GM18520 (cell line): ENCODE data around the gene UROS.

ENCODE experiments used
- ATAC-seq: cut with Tn5 transposase; IDR thresholded peaks from one replicate; pipeline ENCODE4 v1.9.1; 2021; ENCODE audit not compliant: unreplicated experiment

Gene UROS

DNA sequence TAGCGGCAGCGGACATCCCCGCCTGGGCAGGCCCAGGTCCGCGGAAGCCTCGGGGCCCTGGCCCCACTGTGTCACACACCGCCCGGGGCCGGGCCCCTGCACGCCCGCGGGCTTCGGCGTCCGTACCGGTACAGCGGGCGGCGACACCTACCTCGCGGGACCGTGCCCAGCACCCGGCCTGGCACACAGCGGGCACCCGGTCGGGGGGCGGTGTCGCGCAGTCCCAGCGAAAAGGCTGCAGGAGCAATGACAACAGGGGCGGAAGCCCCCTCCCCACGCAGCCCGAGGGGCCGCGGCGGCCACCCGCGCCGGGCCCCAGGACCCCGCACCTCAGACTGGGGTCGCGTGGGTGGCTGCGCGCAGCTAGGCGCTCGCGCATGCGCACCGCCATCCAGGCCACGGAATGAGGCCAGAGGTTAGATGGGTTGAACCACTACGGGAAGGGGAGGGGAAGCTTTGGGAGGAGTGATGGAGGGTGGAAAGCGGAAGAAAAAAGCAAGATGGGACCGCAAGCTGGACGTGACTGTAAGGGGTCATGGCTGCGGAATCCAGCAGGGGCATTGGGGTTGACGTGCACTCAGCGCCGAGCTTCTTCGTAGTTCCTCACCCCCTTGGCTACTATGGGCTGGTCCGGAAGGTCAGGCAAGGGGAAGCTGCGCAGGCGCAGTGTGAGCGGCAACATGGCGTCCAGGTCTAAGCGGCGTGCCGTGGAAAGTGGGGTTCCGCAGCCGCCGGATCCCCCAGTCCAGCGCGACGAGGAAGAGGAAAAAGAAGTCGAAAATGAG is at the start of gene UROS, which contains the start of gene BCCIP:
Gene UROS, minus strand, starts transcription at position 381 of the 785 bp plus-strand sequence. CDS start 6,759 bp downstream, outside the sequence.
Gene BCCIP, plus strand, starts transcription at position 669 of the 785 bp plus-strand sequence. Its CDS starts 12 bp downstream, at position 681.
- peak; percentile 57 for ATAC-seq

- no peak for ATAC-seq
These were observed 48.3 kb upstream of the UROS start for GRCh38 chr10:125871338-125871737.

- peak; percentile 43 for ATAC-seq
These were observed 45.4 kb upstream of the UROS start for GRCh38 chr10:125868372-125868975.

DNA sequence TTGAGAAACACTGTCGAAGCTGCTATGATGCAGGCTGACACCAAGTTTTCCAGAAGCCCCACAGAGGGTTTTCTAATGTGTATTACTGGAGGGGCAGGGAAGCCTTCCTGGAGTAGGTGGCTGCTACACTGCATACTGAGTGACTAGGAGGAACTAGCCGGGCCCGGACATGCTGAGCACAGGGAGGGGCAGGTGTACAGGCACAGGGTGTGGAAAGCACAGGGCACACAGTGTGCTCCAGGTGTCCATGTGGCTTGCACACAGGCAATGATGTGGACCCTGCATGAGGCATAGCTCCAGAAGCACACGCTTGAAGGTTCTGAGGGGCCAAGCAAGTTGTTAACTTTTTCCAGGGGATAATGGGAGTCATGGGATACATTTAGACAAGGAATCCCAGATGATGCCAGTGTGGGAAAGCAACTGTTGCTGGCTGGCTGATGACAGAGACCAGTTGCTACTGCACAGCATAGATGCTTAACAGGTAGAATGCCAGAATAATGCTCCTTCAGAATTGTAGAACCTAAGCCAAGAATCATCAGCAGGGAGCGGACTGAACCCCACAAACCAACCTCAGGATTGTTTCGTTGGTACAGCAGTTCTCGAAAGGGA is 43.5 kb upstream of the UROS start:
- ATAC-seq: no peak

DNA sequence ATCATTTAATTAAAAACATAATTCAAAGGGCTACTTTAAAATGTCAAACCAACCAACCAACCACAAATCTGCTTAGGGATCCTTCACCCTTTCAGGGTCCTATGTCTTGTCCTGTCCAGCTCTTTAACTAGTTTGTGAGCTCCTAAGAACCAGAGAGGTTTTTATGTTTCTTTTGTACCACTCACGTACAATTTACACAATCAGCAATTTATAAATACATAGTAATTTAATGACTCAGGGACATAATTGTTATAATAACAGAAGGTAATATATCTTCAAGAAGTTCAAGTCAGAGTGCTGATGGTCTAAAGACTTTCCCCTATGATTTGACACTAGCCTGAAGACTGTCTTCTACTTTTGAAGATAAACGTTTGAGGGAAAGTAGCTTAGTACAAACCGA is 42.1 kb upstream of the UROS start:
- ATAC-seq: no peak

GRCh38 chr10:125859128-125859817 is 36.2 kb upstream of the UROS start:
- no peak for ATAC-seq

DNA sequence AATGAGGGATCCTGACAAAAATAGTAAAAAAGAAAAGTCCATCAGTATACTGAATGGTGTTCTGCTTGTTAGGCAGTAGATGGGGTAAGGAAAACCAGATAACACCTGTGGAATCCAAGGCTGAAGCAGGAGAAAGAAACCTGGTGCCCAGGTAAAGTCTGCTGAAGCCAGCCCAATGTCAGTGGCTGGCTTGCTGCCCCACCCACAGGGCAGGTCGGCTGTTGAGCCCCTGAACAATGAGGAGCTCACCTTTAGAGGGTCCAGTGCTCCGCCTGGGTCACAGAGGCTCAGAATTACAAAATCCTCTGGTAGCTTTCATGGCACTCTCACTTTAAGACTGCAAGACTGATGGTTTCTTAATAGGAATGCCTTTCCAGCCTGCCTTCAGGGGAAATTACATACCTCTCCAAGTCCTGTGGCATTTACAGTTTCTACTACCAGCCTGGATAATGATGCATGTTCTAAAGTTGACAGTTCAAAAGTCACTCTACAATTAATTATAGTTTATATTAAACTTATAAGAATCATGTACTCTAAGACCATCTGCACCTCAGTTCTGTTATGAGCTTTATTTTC is 34.2 kb upstream of the UROS start:
- no peak for ATAC-seq

DNA sequence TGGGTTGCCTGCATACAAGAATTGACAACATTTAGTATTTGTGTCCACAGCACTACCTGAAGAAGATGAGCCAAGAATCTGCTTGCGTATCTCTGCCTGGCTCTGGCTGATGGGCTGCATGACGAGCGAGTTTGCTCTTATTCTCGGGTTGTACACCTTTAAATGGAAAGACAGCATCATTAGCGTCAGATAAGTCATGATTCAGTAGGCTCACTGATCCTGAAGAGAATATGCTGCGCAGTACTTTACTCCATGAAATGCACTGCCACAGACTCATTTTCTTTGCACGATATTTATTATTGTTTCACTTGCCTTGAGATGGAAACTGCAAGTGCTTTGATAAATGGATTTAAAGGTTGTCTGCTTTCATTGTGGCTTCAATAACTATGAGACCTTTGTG is 29.4 kb upstream of the UROS start:
- no peak for ATAC-seq

- no peak for ATAC-seq
These were observed 28.0 kb upstream of the UROS start for GRCh38 chr10:125850766-125851731.

DNA sequence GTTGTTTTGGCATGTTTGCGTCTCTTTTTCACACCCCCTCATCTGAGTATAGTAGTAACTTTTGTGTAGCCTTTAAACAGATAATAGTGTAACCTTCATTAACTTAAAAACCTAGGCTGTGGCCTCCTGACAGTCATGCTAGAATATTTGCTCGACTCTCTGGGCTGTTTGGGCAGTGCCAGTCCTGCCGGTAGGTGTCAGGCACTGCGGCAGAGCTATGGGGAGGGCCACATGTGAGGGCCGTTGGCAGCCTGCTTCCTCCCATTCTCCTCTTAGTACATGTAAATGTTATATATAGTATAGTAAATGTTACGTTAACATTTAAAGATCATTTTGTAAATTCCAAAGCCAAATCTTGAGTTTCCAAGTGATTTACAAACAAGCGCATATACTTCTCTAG is 26.4 kb upstream of the UROS start:
- no peak for ATAC-seq

- ATAC-seq: no peak
These were observed 25.8 kb upstream of the UROS start for GRCh38 chr10:125848857-125849256.

DNA sequence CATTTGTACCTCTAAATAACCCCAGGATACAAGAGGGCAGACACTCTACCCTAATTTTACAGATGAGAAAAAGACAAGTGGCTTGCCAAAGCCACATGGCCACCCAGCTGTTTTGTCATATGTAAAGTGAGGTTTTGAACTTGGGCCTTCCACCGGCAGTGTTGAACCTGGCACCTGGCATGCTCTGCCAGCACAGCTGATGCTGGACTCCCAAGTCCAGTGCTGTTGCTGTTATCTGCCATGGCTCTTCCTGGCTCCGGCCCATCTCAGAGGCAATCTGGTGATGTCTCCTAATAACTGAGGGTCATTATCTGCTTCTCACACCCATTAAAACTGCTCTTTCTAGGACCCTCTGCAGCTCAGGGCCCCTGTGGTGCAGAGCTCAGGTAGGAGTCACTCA is 25.3 kb upstream of the UROS start:
- ATAC-seq: no peak

DNA sequence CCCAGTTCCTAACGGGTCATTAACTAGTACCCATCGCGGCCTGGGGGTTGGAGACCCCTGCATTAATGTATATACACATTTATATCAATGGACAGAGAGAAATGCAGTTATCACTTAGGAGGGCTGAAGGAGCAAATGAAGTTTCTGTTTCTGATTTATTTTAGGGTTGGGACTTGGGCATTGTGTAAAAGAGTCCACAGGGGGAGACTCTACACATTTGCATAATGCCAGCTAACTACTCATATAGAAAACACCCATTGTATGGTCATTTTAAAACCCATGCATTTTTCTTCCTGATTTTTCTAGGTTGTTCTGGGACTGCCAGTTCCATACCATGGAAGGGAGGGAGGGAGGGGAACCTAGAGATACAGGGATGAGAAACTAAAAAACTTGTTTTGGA is 23.8 kb upstream of the UROS start:
- ATAC-seq: no peak

GRCh38 chr10:125845617-125846016 is 22.6 kb upstream of the UROS start:
- ATAC-seq: no peak

- ATAC-seq: no peak
These were observed 21.7 kb upstream of the UROS start for GRCh38 chr10:125844751-125845221.

- no peak for ATAC-seq
These were observed 20.7 kb upstream of the UROS start for GRCh38 chr10:125843603-125844329.

DNA sequence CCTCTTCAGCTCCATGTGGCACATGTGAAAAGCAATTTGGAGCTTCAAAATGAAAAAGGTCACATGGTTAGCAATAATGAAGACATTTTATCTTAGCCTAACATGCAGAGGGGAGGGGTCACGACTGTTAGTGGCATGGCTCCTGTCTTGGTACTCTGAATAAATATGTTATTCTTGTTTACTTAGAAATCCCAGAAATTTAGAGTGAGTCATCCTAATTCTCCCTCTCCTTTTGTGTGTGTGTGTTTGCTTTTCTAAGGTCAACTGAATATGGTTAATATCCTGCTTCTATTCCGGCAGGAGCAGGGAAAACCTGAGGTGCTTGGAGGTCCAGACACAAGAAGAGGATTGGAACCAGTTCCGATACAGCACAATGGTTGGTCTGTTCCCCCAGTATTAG is 17.9 kb upstream of the UROS start:
- no peak for ATAC-seq

- ATAC-seq: no peak
These were observed 17.3 kb upstream of the UROS start for GRCh38 chr10:125840406-125840805.
